H1 (cell line): ENCODE results near the gene TLK2.
"Not testable (repeated sequence)": the region's sequence is repeated elsewhere in the genome, so short reads cannot be mapped to it uniquely, and the experiment has no call there.

ENCODE experiments used
- CEBPB ChIP-seq: IDR thresholded peaks from 2 replicates; pipeline ENCODE4 v1.6.1; 2012; ENCODE audit warnings: low read depth, low read length
- CTCF ChIP-seq, 3 experiments: IDR thresholded peaks; 1 replicate in 2 of 3; 2 replicates in 1 of 3; pipeline versions ENCODE4 v1.5.1 to v1.6.1; 2011; ENCODE audit warnings: low read length in 3 of 3, mild to moderate bottlenecking in 3 of 3, inconsistent platforms in 2 of 3, low read depth in 1 of 3, moderate library complexity in 1 of 3; ENCODE audit not compliant: insufficient read depth in 1 of 3; ENCODE audit errors: control extremely low read depth in 1 of 3
- EP300 ChIP-seq, 2 experiments: IDR thresholded peaks; 1 replicate in 1 of 2; 2 replicates in 1 of 2; pipeline ENCODE4 v1.6.1; 2011 to 2012; ENCODE audit warnings: low read depth in 2 of 2, low read length in 2 of 2, mild to moderate bottlenecking in 2 of 2, borderline replicate concordance in 1 of 2, inconsistent platforms in 1 of 2, moderate library complexity in 1 of 2
- EZH2 ChIP-seq: fragments of 200-600 bp; sonication (generic); IDR thresholded peaks from 2 replicates; pipeline ENCODE4 v1.7.1; 2012; ENCODE audit warnings: low read depth, mild to moderate bottlenecking, moderate library complexity, low read length, inconsistent platforms; ENCODE audit not compliant: severe bottlenecking
- MAFK ChIP-seq: IDR thresholded peaks from 2 replicates; pipeline ENCODE4 v1.6.1; 2012; ENCODE audit warnings: low read depth, mild to moderate bottlenecking, improper control_type of control experiment, low read length
- MAX ChIP-seq: IDR thresholded peaks from 2 replicates; pipeline ENCODE4 v1.6.1; 2012; ENCODE audit warnings: inconsistent platforms
- POLR2A ChIP-seq, 2 experiments: IDR thresholded peaks; 1 replicate in 1 of 2; 2 replicates in 1 of 2; pipeline ENCODE4 v1.6.1; 2011; ENCODE audit warnings: low read depth in 2 of 2, low read length in 2 of 2, mild to moderate bottlenecking in 2 of 2; ENCODE audit errors: control extremely low read depth in 1 of 2
- SP1 ChIP-seq: IDR thresholded peaks from 2 replicates; pipeline ENCODE4 v1.6.1; 2011; ENCODE audit warnings: low read depth, low read length
- SP4 ChIP-seq: IDR thresholded peaks from 2 replicates; pipeline ENCODE4 v1.6.1; 2012; ENCODE audit warnings: low read length, inconsistent platforms
- SUZ12 ChIP-seq: fragments of 200-600 bp; sonication (generic); IDR thresholded peaks from 2 replicates; pipeline ENCODE4 v1.6.1; 2012; ENCODE audit warnings: mild to moderate bottlenecking, inconsistent platforms, low read length, moderate library complexity, mixed read lengths
- TAF1 ChIP-seq: IDR thresholded peaks from 2 replicates; pipeline ENCODE4 v1.6.1; 2011; ENCODE audit warnings: mild to moderate bottlenecking, low read depth, low read length
- USF2 ChIP-seq: IDR thresholded peaks from 2 replicates; pipeline ENCODE4 v1.6.1; 2011; ENCODE audit warnings: low read length, improper control_type of control experiment

GRCh38 chr17:62500463-62500862, 21.8 kb downstream of the TLK2 start:
- TF ChIP-seq USF2; TAF1; CTCF (IDR thresholded peaks at IDR 0.05; ENCODE audit: control extremely low read depth in 1 of 3, insufficient read depth in 1 of 3, low read depth in 1 of 3, low read length in 3 of 3); MAFK; CEBPB; POLR2A (IDR thresholded peaks at IDR 0.05; ENCODE audit: control extremely low read depth in 1 of 2, low read depth in 2 of 2, low read length in 2 of 2); SP1; EZH2; SUZ12; EP300 (IDR thresholded peaks at IDR 0.05; ENCODE audit: borderline replicate concordance in 1 of 2, low read depth in 2 of 2, low read length in 2 of 2); SP4; MAX: not testable (repeated sequence)
